Measurements from ENCODE around the gene BNC1. TPM values are rescaled to one million over a fixed set of nuclear protein-coding genes. Genes with fewer than 3 reads are reported as not detected.
A peak's percentile ranks its signal among the peaks of the same experiment; 100 is the strongest.

BNC1 gene
- polyA plus RNA-seq, 1 of the 3 experiments (the other 2 are of a cell fraction), result not detected

GRCh38 chr15:83290236-83290635 lies 5.8 kb upstream of the BNC1 start:
- Histone ChIP-seq H3K9me2 (no peaks in the 10 kb centered on the region), H3F3A (replicated peaks; ENCODE audit: insufficient read depth) (peaks cover 21% of the 10 kb centered on the region), H3K27ac (ENCODE audit: low read depth in 2 of 2, low read length in 1 of 2) (no peak overlapping the region), H3K4me2 (no peak overlapping the region), H3K27me3 (ENCODE audit: insufficient read depth) (peaks cover 37% of the 10 kb centered on the region), H3K9ac (no peak overlapping the region), H3K4me1 (ENCODE audit: control insufficient read depth in 1 of 2, insufficient read depth in 2 of 2, low read depth in 1 of 2, low read length in 1 of 2) (peaks cover 0 to 7% of the 10 kb centered on the region in 2 experiments; a peak in 2 of 4 replicates), H3K36me3 (replicated peaks in 1 of 2; ENCODE audit: control insufficient read depth in 1 of 2, insufficient read depth in 2 of 2, low read length in 1 of 2) (no peaks in the 10 kb centered on the region), H3K79me2 (ENCODE audit: insufficient read depth) (no peaks in the 10 kb centered on the region), H4K20me1 (ENCODE audit: insufficient read depth) (no peaks in the 10 kb centered on the region), H3K4me3 (ENCODE audit: low read depth in 2 of 2, low read length in 1 of 2) (no peak overlapping the region), H3K9me3 (no peaks in the 10 kb centered on the region), H2AFZ (ENCODE audit: low read depth) (no peak overlapping the region)
- 23% methylated on average over 4 of the region's 4 CpGs for WGBS (ENCODE audit: low lambda C conversion rate)
- ChIA-PET POLR2A (no interaction called here), CTCF (interaction anchor here (1.7 kb wide), 2 partner anchors 42 kb away, joined by 6 read pairs; no protein-coding TSS in a partner anchor)
- peak; percentile 24 for DNase-seq
- TF ChIP-seq NFIC (IDR thresholded peaks at IDR 0.05; ENCODE audit: borderline replicate concordance), result no peak
- no peak for TF ChIP-seq TCF12 (IDR thresholded peaks at IDR 0.05)
- no peak for TF ChIP-seq ELF1 (IDR thresholded peaks at IDR 0.05)
- TF ChIP-seq CTCF (IDR thresholded peaks at IDR 0.05), result no peak
- TF ChIP-seq TEAD4 (IDR thresholded peaks at IDR 0.05; ENCODE audit: borderline replicate concordance, insufficient read depth), result no peak
- no peak for TF ChIP-seq FOXJ3 (CRISPR knock-in tag; IDR thresholded peaks at IDR 0.05)
- no peak for TF ChIP-seq TAF1 (IDR thresholded peaks at IDR 0.05; ENCODE audit: borderline replicate concordance, low read depth, low read length)
- TF ChIP-seq YY1 (IDR thresholded peaks at IDR 0.05; ENCODE audit: low read depth), result no peak
- TF ChIP-seq, protein P1, sequence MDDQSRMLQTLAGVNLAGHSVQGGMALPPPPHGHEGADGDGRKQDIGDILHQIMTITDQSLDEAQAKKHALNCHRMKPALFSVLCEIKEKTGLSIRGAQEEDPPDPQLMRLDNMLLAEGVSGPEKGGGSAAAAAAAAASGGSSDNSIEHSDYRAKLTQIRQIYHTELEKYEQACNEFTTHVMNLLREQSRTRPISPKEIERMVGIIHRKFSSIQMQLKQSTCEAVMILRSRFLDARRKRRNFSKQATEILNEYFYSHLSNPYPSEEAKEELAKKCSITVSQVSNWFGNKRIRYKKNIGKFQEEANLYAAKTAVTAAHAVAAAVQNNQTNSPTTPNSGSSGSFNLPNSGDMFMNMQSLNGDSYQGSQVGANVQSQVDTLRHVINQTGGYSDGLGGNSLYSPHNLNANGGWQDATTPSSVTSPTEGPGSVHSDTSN (IDR thresholded peaks at IDR 0.05), result no peak
- no peak for TF ChIP-seq IRF3 (IDR thresholded peaks at IDR 0.05; ENCODE audit: low read depth, low read length)
- TF ChIP-seq RFX5 (IDR thresholded peaks at IDR 0.05; ENCODE audit: low read length), result no peak
- no peak for TF ChIP-seq FOXM1 (IDR thresholded peaks at IDR 0.05; ENCODE audit: low read depth)
- no peak for TF ChIP-seq RXRA (IDR thresholded peaks at IDR 0.05; ENCODE audit: borderline replicate concordance, low read depth)
- no peak for TF ChIP-seq JUND (IDR thresholded peaks at IDR 0.05)
- TF ChIP-seq, protein P2, sequence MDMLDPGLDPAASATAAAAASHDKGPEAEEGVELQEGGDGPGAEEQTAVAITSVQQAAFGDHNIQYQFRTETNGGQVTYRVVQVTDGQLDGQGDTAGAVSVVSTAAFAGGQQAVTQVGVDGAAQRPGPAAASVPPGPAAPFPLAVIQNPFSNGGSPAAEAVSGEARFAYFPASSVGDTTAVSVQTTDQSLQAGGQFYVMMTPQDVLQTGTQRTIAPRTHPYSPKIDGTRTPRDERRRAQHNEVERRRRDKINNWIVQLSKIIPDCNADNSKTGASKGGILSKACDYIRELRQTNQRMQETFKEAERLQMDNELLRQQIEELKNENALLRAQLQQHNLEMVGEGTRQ (IDR thresholded peaks at IDR 0.05; ENCODE audit: borderline replicate concordance, low read depth, low read length), result no peak

Data from SK-N-SH (cell line).